Forelimb muscle (tissue), 1 donor: ENCODE results near the gene PTH2R. TPM values are rescaled to one million over a fixed set of nuclear protein-coding genes. Genes with fewer than 3 reads are reported as not detected.

Experiments
- polyA plus RNA-seq: library from polyadenylated mRNA; unstranded; fragments of 120-200 nt; gene quantifications from one replicate; pipeline ENCODE4 v1.2.1, GENCODE V29; 2013; ENCODE audit not compliant: insufficient read length

The PTH2R gene
- polyA plus RNA-seq, 1 donor: 0.10 TPM

Other genes with a start within 250 kb of the PTH2R start
- gene CRYGA, start 243.2 kb upstream of the PTH2R start, polyA plus RNA-seq: not detected
- gene C2orf80, start 216.8 kb upstream of the PTH2R start, polyA plus RNA-seq: not detected
- 35.2 TPM for gene IDH1, start 151.7 kb upstream of the PTH2R start, polyA plus RNA-seq
- gene PIKFYVE, start 140.5 kb upstream of the PTH2R start, polyA plus RNA-seq: 17.4 TPM